ENCODE data around the gene FBXO15. TPM values are rescaled to one million over a fixed set of nuclear protein-coding genes. Genes with fewer than 3 reads are reported as not detected.

The FBXO15 gene
- total and polyA plus RNA-seq, 2 of the 8 experiments (the other 6 are each of a cell fraction or from before 2014, with no cell fraction given) = 0.84 to 0.85 TPM

DNA sequence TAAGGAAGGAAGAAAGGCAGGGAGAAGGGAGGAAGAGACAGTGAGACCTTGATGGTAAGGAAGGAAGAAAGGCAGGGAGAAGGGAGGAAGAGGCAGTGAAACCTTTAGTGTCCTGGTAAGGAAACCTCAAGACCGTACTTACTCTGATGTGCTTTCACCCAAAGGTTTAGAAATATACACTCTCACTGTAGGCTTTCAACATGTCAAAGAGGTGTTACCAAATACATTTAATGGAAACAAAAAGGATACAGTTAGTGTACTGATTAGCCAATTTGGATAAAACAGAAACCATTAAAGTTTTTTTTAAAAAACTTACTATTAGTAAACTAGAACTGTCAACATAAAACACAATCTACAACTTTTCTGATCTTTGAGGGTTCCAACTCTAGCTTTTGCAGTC is 7.1 kb downstream of the FBXO15 start (continued):
- no peak for TF ChIP-seq HDAC2 (IDR thresholded peaks at IDR 0.05; ENCODE audit: borderline replicate concordance in 1 of 2, low read depth in 2 of 2, low read length in 2 of 2)
- TF ChIP-seq, protein P1, sequence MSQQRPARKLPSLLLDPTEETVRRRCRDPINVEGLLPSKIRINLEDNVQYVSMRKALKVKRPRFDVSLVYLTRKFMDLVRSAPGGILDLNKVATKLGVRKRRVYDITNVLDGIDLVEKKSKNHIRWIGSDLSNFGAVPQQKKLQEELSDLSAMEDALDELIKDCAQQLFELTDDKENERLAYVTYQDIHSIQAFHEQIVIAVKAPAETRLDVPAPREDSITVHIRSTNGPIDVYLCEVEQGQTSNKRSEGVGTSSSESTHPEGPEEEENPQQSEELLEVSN (IDR thresholded peaks at IDR 0.05) = no peak
- TF ChIP-seq, protein P2, sequence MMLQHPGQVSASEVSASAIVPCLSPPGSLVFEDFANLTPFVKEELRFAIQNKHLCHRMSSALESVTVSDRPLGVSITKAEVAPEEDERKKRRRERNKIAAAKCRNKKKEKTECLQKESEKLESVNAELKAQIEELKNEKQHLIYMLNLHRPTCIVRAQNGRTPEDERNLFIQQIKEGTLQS (IDR thresholded peaks at IDR 0.05; ENCODE audit: insufficient read depth, low read depth, low read length) = no peak
- no peak for TF ChIP-seq CHD1 (IDR thresholded peaks at IDR 0.05; ENCODE audit: low read depth, low read length)
